Measurements from ENCODE around the gene MAP7D2.

The MAP7D2 gene

GRCh38 chrX:20053537-20053936 lies 63.2 kb downstream of the MAP7D2 start (continued):
- TF ChIP-seq, protein P1, sequence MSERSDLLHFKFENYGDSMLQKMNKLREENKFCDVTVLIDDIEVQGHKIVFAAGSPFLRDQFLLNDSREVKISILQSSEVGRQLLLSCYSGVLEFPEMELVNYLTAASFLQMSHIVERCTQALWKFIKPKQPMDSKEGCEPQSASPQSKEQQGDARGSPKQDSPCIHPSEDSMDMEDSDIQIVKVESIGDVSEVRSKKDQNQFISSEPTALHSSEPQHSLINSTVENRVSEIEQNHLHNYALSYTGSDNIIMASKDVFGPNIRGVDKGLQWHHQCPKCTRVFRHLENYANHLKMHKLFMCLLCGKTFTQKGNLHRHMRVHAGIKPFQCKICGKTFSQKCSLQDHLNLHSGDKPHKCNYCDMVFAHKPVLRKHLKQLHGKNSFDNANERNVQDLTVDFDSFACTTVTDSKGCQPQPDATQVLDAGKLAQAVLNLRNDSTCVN (tag by site-specific recombination; optimal IDR thresholded peaks at IDR 0.05): no peak
- no peak for TF ChIP-seq ZNF174 (tag by site-specific recombination; IDR thresholded peaks at IDR 0.05)

DNA sequence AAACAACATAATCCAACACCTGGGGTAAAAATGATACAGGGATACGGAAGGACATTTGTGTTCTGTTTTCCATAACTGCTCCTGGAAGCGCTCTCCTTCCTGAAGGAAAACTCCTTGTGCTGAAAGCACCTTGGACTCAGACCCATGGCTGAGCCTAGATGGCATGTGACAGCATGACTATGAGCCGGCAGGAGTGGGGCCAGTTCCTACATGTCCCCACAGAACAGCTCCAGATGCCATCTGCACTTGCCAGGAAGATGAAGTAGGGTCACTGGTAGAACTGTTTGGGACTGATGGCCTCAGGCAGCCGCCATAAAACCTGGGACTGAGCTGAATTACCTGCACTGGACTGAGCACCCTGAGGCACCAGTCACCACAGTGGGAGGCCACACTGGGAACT lies 69.8 kb downstream of the MAP7D2 start:
- ChIA-PET POLR2A (no interaction called here), CTCF (interaction anchor here (1.0 kb wide), 1 partner anchor 15 kb away, joined by 4 read pairs; no protein-coding TSS in a partner anchor)
- H3K9me3 ChIP-seq (ENCODE audit: control insufficient read depth, insufficient read depth, low read depth, low read length): no peaks in the 10 kb centered on the region

DNA sequence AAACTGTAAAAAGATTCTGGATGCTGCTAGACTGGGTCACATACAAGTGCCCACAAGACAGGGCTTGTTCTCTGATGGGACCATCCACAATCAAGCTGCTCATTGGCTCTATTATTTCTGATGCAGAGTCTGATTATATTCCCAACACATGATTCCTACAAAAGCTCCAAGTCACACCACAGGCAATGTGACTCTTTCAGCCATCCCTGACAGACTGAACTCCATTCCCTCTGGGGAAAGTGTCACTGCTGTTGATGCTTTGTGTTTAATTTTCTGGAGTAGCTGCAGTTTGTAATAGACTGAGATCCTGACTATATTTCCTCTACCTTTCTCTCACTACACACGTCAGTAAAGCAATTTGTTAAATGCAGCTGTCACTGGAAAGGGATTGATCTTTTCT lies 70.5 kb downstream of the MAP7D2 start:
- Histone ChIP-seq H3K36me3 (ENCODE audit: control insufficient read depth in 2 of 2, insufficient read depth in 1 of 2, low read length in 2 of 2) (peaks cover 0 to 4% of the 10 kb centered on the region in 2 experiments; a peak in 1 of 3 replicates), H3K4me3 (ENCODE audit: low read depth, low read length) (no peak overlapping the region), H3K27ac (ENCODE audit: extremely low read depth, low read depth, low read length) (no peak overlapping the region), H3K9me3 (ENCODE audit: control insufficient read depth, insufficient read depth, low read depth, low read length) (no peaks in the 10 kb centered on the region), H3K4me1 (ENCODE audit: control insufficient read depth, insufficient read depth, low read length) (no peaks in the 10 kb centered on the region)
- ChIA-PET POLR2A (no interaction called here), CTCF (interaction anchor here (1.0 to 1.2 kb wide), 2 partner anchors 15 to 141 kb away, joined by 3 to 4 read pairs; no protein-coding TSS in a partner anchor)
- TF ChIP-seq ZNF157 (tag by site-specific recombination; IDR thresholded peaks at IDR 0.05) (no peak), ZBTB7A (tag by site-specific recombination; IDR thresholded peaks at IDR 0.05; ENCODE audit: low read depth) (no peak), ZNF214 (tag by site-specific recombination; IDR thresholded peaks at IDR 0.05; ENCODE audit: borderline replicate concordance) (no peak), ZNF350 (tag by site-specific recombination; IDR thresholded peaks at IDR 0.05) (no peak), EGR2 (tag by site-specific recombination; IDR thresholded peaks at IDR 0.05; ENCODE audit: low read depth) (no peak), KLF1 (tag by site-specific recombination; IDR thresholded peaks at IDR 0.05) (no peak), IKZF3 (tag by site-specific recombination; IDR thresholded peaks at IDR 0.05) (no peak), ZNF558 (tag by site-specific recombination; IDR thresholded peaks at IDR 0.05) (no peak), ZNF354C (tag by site-specific recombination; IDR thresholded peaks at IDR 0.05; ENCODE audit: borderline replicate concordance, low read depth) (no peak), ZXDB (tag by site-specific recombination; IDR thresholded peaks at IDR 0.05) (no peak), ZFP41 (tag by site-specific recombination; IDR thresholded peaks at IDR 0.05; ENCODE audit: borderline replicate concordance) (no peak), ZNF19 (tag by site-specific recombination; IDR thresholded peaks at IDR 0.05; ENCODE audit: low read depth) (no peak), ZNF580 (tag by site-specific recombination; IDR thresholded peaks at IDR 0.05) (no peak), ZNF133 (tag by site-specific recombination; IDR thresholded peaks at IDR 0.05) (no peak)
- TF ChIP-seq, protein P2, sequence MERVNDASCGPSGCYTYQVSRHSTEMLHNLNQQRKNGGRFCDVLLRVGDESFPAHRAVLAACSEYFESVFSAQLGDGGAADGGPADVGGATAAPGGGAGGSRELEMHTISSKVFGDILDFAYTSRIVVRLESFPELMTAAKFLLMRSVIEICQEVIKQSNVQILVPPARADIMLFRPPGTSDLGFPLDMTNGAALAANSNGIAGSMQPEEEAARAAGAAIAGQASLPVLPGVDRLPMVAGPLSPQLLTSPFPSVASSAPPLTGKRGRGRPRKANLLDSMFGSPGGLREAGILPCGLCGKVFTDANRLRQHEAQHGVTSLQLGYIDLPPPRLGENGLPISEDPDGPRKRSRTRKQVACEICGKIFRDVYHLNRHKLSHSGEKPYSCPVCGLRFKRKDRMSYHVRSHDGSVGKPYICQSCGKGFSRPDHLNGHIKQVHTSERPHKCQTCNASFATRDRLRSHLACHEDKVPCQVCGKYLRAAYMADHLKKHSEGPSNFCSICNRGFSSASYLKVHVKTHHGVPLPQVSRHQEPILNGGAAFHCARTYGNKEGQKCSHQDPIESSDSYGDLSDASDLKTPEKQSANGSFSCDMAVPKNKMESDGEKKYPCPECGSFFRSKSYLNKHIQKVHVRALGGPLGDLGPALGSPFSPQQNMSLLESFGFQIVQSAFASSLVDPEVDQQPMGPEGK (tag by site-specific recombination; IDR thresholded peaks at IDR 0.05): no peak

More for the DNA sequence above, 69.8 kb downstream of the MAP7D2 start:
- H3K36me3 ChIP-seq (ENCODE audit: control insufficient read depth in 2 of 2, insufficient read depth in 1 of 2, low read length in 2 of 2): peaks cover 0 to 4% of the 10 kb centered on the region in 2 experiments; a peak in 1 of 3 replicates
- H3K4me1 ChIP-seq (ENCODE audit: control insufficient read depth, insufficient read depth, low read length): no peaks in the 10 kb centered on the region
- H3K4me3 ChIP-seq (ENCODE audit: low read depth, low read length): no peak overlapping the region
- no peak for TF ChIP-seq ZNF518A (tag by site-specific recombination; conservative IDR thresholded peaks at IDR 0.05; ENCODE audit: low read depth)
- TF ChIP-seq SALL2 (tag by site-specific recombination; IDR thresholded peaks at IDR 0.05; ENCODE audit: borderline replicate concordance): no peak
- no peak for TF ChIP-seq ZNF274 (IDR thresholded peaks at IDR 0.05; ENCODE audit: low read length)
- TF ChIP-seq ZNF274 (tag by site-specific recombination; IDR thresholded peaks at IDR 0.05; ENCODE audit: borderline replicate concordance): no peak
- no peak for TF ChIP-seq ZFP3 (tag by site-specific recombination; IDR thresholded peaks at IDR 0.05; ENCODE audit: low read depth)
- no peak for TF ChIP-seq ZNF777 (tag by site-specific recombination; IDR thresholded peaks at IDR 0.05; ENCODE audit: borderline replicate concordance)
- no peak for TF ChIP-seq ZNF701 (tag by site-specific recombination; IDR thresholded peaks at IDR 0.05)
- H3K27ac ChIP-seq (ENCODE audit: extremely low read depth, low read depth, low read length): no peak overlapping the region
